ENCODE results near the gene ADAMTS16. TPM values are rescaled to one million over a fixed set of nuclear protein-coding genes. Genes with fewer than 3 reads are reported as not detected.

The ADAMTS16 gene
- total RNA-seq, 1 experiment from 2014 or later = not detected

DNA sequence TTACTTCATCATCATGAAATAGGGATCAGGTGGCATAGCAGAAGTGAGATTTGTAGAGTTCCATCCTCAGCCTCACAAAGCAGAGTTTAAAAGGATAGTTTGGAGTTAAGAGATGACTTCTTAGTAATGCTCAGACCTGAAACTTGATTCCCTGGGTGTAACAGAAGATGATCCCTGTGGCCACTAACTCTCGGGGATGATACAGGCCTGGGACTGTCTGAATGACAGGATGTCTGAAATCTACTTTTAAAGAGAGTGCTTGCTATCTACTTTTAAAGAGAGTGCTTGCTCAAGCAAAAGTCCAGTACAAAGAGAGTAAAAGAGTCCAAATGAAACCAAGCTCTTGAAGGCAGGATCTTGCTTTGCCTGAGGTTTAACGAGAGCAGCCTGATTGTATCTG, 14.6 kb downstream of the ADAMTS16 start:
- no peaks in the 10 kb centered on the region for H3K4me1 Mint-ChIP-seq (ENCODE audit: low read depth, unreplicated experiment)
- H3K4me3 Mint-ChIP-seq (ENCODE audit: low read depth, unreplicated experiment) = no peak overlapping the region
- H3K36me3 Mint-ChIP-seq (ENCODE audit: insufficient read depth, unreplicated experiment) = no peaks in the 10 kb centered on the region
- intact Hi-C loops (cut with micrococcal nuclease; ENCODE audit: unreplicated experiment) = no loop called here
- peaks cover 14% of the 10 kb centered on the region for H3K9me3 Mint-ChIP-seq (ENCODE audit: low read depth, unreplicated experiment)
- TF ChIP-seq, protein P1, sequence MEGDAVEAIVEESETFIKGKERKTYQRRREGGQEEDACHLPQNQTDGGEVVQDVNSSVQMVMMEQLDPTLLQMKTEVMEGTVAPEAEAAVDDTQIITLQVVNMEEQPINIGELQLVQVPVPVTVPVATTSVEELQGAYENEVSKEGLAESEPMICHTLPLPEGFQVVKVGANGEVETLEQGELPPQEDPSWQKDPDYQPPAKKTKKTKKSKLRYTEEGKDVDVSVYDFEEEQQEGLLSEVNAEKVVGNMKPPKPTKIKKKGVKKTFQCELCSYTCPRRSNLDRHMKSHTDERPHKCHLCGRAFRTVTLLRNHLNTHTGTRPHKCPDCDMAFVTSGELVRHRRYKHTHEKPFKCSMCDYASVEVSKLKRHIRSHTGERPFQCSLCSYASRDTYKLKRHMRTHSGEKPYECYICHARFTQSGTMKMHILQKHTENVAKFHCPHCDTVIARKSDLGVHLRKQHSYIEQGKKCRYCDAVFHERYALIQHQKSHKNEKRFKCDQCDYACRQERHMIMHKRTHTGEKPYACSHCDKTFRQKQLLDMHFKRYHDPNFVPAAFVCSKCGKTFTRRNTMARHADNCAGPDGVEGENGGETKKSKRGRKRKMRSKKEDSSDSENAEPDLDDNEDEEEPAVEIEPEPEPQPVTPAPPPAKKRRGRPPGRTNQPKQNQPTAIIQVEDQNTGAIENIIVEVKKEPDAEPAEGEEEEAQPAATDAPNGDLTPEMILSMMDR (IDR thresholded peaks at IDR 0.05; ENCODE audit: unreplicated experiment) = no peak
- DNase-seq = no peak
- no peaks in the 10 kb centered on the region for H3K27me3 Mint-ChIP-seq (ENCODE audit: unreplicated experiment)
- no TSS peak for BruUV-seq (replicated peaks)
- CTCF ChIA-PET = no interaction called here
- no peak overlapping the region for H3K27ac Mint-ChIP-seq (ENCODE audit: unreplicated experiment)

DNA sequence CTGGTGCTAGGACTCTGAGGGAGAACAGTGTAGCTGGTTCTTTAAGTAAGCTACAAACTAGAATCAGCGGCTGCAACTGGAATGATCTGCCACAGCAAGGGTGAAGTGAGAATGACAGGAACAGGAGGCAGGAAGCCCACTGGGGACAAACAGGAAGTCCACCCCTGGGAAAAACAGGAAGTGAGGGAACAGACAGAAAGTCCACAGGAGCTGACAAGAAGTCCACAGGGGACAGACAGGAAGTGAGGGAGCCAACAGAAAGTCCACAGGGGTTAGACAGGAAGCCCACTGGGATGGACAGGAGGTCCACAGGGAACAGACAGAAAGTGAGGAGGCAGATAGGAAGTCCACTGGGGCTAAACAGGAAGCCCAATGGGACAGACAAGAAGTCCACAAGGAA, 15.5 kb downstream of the ADAMTS16 start:
- Mint-ChIP-seq H3K4me1 (ENCODE audit: low read depth, unreplicated experiment) (no peaks in the 10 kb centered on the region), H3K4me3 (ENCODE audit: low read depth, unreplicated experiment) (no peak overlapping the region), H3K27me3 (ENCODE audit: unreplicated experiment) (no peaks in the 10 kb centered on the region), H3K9me3 (ENCODE audit: low read depth, unreplicated experiment) (peaks cover 14% of the 10 kb centered on the region), H3K36me3 (ENCODE audit: insufficient read depth, unreplicated experiment) (no peaks in the 10 kb centered on the region), H3K27ac (ENCODE audit: unreplicated experiment) (no peak overlapping the region)
- CTCF ChIA-PET = no interaction called here
- no peak for DNase-seq
- intact Hi-C loops (cut with micrococcal nuclease; ENCODE audit: unreplicated experiment) = no loop called here
- no TSS peak for BruUV-seq (replicated peaks)
- TF ChIP-seq, protein P1 (IDR thresholded peaks at IDR 0.05; ENCODE audit: unreplicated experiment) = no peak

DNA sequence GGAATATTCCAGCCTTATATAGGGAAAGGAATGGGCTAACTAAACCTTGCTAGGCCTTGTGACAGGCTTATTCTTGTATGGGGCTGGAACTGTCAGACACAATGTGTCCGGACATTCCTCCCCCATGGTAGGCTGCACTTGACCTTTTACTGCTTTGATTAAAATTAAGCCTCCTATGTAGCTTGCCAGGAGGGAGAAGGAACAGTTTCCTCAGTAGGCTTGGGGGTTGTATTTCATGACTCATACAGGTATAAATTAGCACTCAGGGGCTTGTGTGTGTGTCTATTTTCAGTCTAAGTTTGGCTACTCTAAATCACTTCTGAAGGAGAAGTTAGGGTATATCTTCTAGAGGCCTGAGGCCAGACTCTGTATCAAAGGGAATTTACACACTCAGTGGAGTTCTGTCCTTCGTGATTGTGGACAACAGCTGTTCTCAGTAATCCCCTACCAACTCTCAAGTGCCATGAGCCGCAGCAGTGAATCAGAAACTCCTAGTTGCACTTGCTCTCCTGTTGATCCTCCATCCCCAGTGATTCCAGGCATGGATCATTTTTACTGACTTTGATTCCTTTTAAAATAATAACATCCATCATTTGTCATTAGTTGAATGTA, 16.4 kb downstream of the ADAMTS16 start:
- H3K27me3 Mint-ChIP-seq (ENCODE audit: unreplicated experiment) = no peaks in the 10 kb centered on the region
- intact Hi-C loops (cut with micrococcal nuclease; ENCODE audit: unreplicated experiment) = no loop called here
- H3K36me3 Mint-ChIP-seq (ENCODE audit: insufficient read depth, unreplicated experiment) = no peaks in the 10 kb centered on the region
- no peaks in the 10 kb centered on the region for H3K4me1 Mint-ChIP-seq (ENCODE audit: low read depth, unreplicated experiment)
- no peak for DNase-seq
- peaks cover 11% of the 10 kb centered on the region for H3K9me3 Mint-ChIP-seq (ENCODE audit: low read depth, unreplicated experiment)
- TF ChIP-seq, protein P1 (IDR thresholded peaks at IDR 0.05; ENCODE audit: unreplicated experiment) = no peak
- no TSS peak for BruUV-seq (replicated peaks)
- no peak overlapping the region for H3K27ac Mint-ChIP-seq (ENCODE audit: unreplicated experiment)
- no peak overlapping the region for H3K4me3 Mint-ChIP-seq (ENCODE audit: low read depth, unreplicated experiment)
- CTCF ChIA-PET = no interaction called here

DNA sequence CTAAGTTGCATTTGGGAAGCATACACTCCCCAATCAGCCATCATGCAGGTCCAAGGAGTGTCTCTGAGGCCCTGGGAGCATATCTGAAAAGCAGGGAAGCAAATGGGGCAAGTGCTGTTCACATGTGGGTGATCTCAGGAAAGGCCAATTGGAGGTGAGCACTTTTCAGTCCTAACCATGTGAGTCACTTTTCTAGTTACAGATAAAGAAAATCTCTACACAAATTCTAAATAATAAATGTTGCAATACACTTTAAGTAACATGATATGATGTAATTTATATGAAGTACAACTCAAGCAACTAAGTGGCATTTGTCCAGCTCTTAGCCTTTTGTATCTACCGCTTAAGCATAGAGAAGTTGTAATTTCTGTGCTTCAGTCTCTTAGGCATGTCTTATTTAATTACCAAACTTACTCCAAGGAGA, 18.4 kb downstream of the ADAMTS16 start:
- H3K27ac Mint-ChIP-seq (ENCODE audit: unreplicated experiment) = no peak overlapping the region
- CTCF ChIA-PET = no interaction called here
- no TSS peak for BruUV-seq (replicated peaks)
- no peak for DNase-seq
- H3K4me1 Mint-ChIP-seq (ENCODE audit: low read depth, unreplicated experiment) = no peaks in the 10 kb centered on the region
- intact Hi-C loops (cut with micrococcal nuclease; ENCODE audit: unreplicated experiment) = no loop called here
- peaks cover 14% of the 10 kb centered on the region for H3K9me3 Mint-ChIP-seq (ENCODE audit: low read depth, unreplicated experiment)
- no peaks in the 10 kb centered on the region for H3K36me3 Mint-ChIP-seq (ENCODE audit: insufficient read depth, unreplicated experiment)
- no peak overlapping the region for H3K4me3 Mint-ChIP-seq (ENCODE audit: low read depth, unreplicated experiment)
- H3K27me3 Mint-ChIP-seq (ENCODE audit: unreplicated experiment) = no peaks in the 10 kb centered on the region
- TF ChIP-seq, protein P1 (IDR thresholded peaks at IDR 0.05; ENCODE audit: unreplicated experiment) = no peak
